Measurements from ENCODE around the gene AHSA1.

The AHSA1 gene

GRCh38 chr14:77423423-77423822, 34.5 kb upstream of the AHSA1 start, which contains the start of gene NOXRED1:
Gene NOXRED1 (minus strand): TSS chr14:77423523. CDS start chr14:77422889, 634 bp downstream.
- no peaks in the 10 kb centered on the region for H3K4me1 ChIP-seq (ENCODE audit: control insufficient read depth in 1 of 2, insufficient read depth in 1 of 2, low read depth in 1 of 2, low read length in 1 of 2)
- peaks cover 71% of the 10 kb centered on the region for H3K36me3 ChIP-seq
- H3K27ac ChIP-seq: no peak within 1 kb of the TSS
- H3K9me3 ChIP-seq: no peaks in the 10 kb centered on the region
- no peak within 1 kb of the TSS for H3K4me3 ChIP-seq (ENCODE audit: low read depth in 1 of 2, low read length in 1 of 2)
- H3K27me3 ChIP-seq: no peaks in the 10 kb centered on the region
- TF ChIP-seq CTCF (IDR thresholded peaks at IDR 0.05): no peak

GRCh38 chr14:77424862-77425261, 33.0 kb upstream of the AHSA1 start:
- peaks cover 85% of the 10 kb centered on the region for H3K36me3 ChIP-seq
- no peaks in the 10 kb centered on the region for H3K4me1 ChIP-seq (ENCODE audit: control insufficient read depth in 1 of 2, insufficient read depth in 1 of 2, low read depth in 1 of 2, low read length in 1 of 2)
- no peak overlapping the region for H3K4me3 ChIP-seq (ENCODE audit: low read depth in 1 of 2, low read length in 1 of 2)
- no peaks in the 10 kb centered on the region for H3K27me3 ChIP-seq
- no peaks in the 10 kb centered on the region for H3K9me3 ChIP-seq
- no peak overlapping the region for H3K27ac ChIP-seq
- TF ChIP-seq CTCF (IDR thresholded peaks at IDR 0.05): no peak

- no peaks in the 10 kb centered on the region for H3K4me1 ChIP-seq (ENCODE audit: control insufficient read depth in 1 of 2, insufficient read depth in 1 of 2, low read depth in 1 of 2, low read length in 1 of 2)
- H3K27ac ChIP-seq: no peak overlapping the region
- no peak overlapping the region for H3K4me3 ChIP-seq (ENCODE audit: low read depth in 1 of 2, low read length in 1 of 2)
- H3K36me3 ChIP-seq: peaks cover 89% of the 10 kb centered on the region
- H3K9me3 ChIP-seq: no peaks in the 10 kb centered on the region
- no peaks in the 10 kb centered on the region for H3K27me3 ChIP-seq
- no peak for TF ChIP-seq CTCF (IDR thresholded peaks at IDR 0.05)
Measured at GRCh38 chr14:77426396-77426795, 31.5 kb upstream of the AHSA1 start.

- TF ChIP-seq CTCF (IDR thresholded peaks at IDR 0.05): no peak
- Histone ChIP-seq H3K4me1 (ENCODE audit: control insufficient read depth in 1 of 2, insufficient read depth in 1 of 2, low read depth in 1 of 2, low read length in 1 of 2) (no peaks in the 10 kb centered on the region), H3K9me3 (no peaks in the 10 kb centered on the region), H3K27ac (no peak overlapping the region), H3K4me3 (ENCODE audit: low read depth in 1 of 2, low read length in 1 of 2) (no peak overlapping the region), H3K27me3 (no peaks in the 10 kb centered on the region), H3K36me3 (peaks cover 92% of the 10 kb centered on the region)
Measured at GRCh38 chr14:77436042-77436441, 21.9 kb upstream of the AHSA1 start.

- Histone ChIP-seq H3K27ac (no peak overlapping the region), H3K4me1 (ENCODE audit: control insufficient read depth in 1 of 2, insufficient read depth in 1 of 2, low read depth in 1 of 2, low read length in 1 of 2) (no peaks in the 10 kb centered on the region), H3K27me3 (no peaks in the 10 kb centered on the region), H3K4me3 (ENCODE audit: low read depth in 1 of 2, low read length in 1 of 2) (no peak overlapping the region), H3K36me3 (peaks cover 92% of the 10 kb centered on the region), H3K9me3 (no peaks in the 10 kb centered on the region)
- no peak for TF ChIP-seq CTCF (IDR thresholded peaks at IDR 0.05)
Measured at GRCh38 chr14:77438596-77438995, 19.3 kb upstream of the AHSA1 start.

GRCh38 chr14:77439861-77440260, 18.0 kb upstream of the AHSA1 start:
- no peak for TF ChIP-seq CTCF (IDR thresholded peaks at IDR 0.05)
- H3K4me3 ChIP-seq (ENCODE audit: low read depth in 1 of 2, low read length in 1 of 2): no peak overlapping the region
- H3K27ac ChIP-seq: no peak overlapping the region
- H3K27me3 ChIP-seq: no peaks in the 10 kb centered on the region
- no peaks in the 10 kb centered on the region for H3K4me1 ChIP-seq (ENCODE audit: control insufficient read depth in 1 of 2, insufficient read depth in 1 of 2, low read depth in 1 of 2, low read length in 1 of 2)
- no peaks in the 10 kb centered on the region for H3K9me3 ChIP-seq
- peaks cover 89% of the 10 kb centered on the region for H3K36me3 ChIP-seq
